ENCODE measurements around the gene SLC66A1.

SLC66A1 gene

DNA sequence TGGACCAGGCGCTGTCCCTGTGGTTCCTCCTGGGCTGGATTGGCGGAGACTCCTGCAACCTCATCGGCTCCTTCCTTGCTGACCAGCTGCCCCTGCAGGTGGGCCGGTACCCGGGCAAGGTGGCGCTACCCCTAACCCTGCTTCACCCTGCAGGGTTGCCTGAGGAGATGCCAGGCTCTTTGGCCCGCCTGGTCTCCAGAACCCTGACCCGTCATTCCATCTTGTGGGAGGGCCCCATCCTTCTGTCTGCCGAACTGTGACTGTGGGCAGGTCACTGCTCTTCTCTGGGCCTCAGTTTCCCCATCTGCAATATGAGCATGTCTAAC is 12.5 kb downstream of the SLC66A1 start:
- Histone ChIP-seq H3K27ac (replicated peaks) (no peak overlapping the region), H3K4me3 (replicated peaks; ENCODE audit: insufficient read depth, low read length) (no peak overlapping the region), H3K27me3 (ENCODE audit: insufficient read depth, poor library complexity, severe bottlenecking) (no peaks in the 10 kb centered on the region)
- TF ChIP-seq GABPA (IDR thresholded peaks at IDR 0.05; ENCODE audit: low read depth) (no peak), POLR2AphosphoS5 (IDR thresholded peaks at IDR 0.05; ENCODE audit: low read depth) (no peak), SPI1 (IDR thresholded peaks at IDR 0.05; ENCODE audit: borderline replicate concordance, low read depth) (no peak)
- TF ChIP-seq, protein P1, sequence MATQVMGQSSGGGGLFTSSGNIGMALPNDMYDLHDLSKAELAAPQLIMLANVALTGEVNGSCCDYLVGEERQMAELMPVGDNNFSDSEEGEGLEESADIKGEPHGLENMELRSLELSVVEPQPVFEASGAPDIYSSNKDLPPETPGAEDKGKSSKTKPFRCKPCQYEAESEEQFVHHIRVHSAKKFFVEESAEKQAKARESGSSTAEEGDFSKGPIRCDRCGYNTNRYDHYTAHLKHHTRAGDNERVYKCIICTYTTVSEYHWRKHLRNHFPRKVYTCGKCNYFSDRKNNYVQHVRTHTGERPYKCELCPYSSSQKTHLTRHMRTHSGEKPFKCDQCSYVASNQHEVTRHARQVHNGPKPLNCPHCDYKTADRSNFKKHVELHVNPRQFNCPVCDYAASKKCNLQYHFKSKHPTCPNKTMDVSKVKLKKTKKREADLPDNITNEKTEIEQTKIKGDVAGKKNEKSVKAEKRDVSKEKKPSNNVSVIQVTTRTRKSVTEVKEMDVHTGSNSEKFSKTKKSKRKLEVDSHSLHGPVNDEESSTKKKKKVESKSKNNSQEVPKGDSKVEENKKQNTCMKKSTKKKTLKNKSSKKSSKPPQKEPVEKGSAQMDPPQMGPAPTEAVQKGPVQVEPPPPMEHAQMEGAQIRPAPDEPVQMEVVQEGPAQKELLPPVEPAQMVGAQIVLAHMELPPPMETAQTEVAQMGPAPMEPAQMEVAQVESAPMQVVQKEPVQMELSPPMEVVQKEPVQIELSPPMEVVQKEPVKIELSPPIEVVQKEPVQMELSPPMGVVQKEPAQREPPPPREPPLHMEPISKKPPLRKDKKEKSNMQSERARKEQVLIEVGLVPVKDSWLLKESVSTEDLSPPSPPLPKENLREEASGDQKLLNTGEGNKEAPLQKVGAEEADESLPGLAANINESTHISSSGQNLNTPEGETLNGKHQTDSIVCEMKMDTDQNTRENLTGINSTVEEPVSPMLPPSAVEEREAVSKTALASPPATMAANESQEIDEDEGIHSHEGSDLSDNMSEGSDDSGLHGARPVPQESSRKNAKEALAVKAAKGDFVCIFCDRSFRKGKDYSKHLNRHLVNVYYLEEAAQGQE (IDR thresholded peaks at IDR 0.05; ENCODE audit: insufficient replicate concordance, low read depth): no peak
- TF ChIP-seq, protein P2, sequence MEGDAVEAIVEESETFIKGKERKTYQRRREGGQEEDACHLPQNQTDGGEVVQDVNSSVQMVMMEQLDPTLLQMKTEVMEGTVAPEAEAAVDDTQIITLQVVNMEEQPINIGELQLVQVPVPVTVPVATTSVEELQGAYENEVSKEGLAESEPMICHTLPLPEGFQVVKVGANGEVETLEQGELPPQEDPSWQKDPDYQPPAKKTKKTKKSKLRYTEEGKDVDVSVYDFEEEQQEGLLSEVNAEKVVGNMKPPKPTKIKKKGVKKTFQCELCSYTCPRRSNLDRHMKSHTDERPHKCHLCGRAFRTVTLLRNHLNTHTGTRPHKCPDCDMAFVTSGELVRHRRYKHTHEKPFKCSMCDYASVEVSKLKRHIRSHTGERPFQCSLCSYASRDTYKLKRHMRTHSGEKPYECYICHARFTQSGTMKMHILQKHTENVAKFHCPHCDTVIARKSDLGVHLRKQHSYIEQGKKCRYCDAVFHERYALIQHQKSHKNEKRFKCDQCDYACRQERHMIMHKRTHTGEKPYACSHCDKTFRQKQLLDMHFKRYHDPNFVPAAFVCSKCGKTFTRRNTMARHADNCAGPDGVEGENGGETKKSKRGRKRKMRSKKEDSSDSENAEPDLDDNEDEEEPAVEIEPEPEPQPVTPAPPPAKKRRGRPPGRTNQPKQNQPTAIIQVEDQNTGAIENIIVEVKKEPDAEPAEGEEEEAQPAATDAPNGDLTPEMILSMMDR (IDR thresholded peaks at IDR 0.05; ENCODE audit: insufficient read depth, low read length): no peak
- no peak for DNase-seq (ENCODE audit: low read depth in 1 of 2, low spot score in 1 of 2)

DNA sequence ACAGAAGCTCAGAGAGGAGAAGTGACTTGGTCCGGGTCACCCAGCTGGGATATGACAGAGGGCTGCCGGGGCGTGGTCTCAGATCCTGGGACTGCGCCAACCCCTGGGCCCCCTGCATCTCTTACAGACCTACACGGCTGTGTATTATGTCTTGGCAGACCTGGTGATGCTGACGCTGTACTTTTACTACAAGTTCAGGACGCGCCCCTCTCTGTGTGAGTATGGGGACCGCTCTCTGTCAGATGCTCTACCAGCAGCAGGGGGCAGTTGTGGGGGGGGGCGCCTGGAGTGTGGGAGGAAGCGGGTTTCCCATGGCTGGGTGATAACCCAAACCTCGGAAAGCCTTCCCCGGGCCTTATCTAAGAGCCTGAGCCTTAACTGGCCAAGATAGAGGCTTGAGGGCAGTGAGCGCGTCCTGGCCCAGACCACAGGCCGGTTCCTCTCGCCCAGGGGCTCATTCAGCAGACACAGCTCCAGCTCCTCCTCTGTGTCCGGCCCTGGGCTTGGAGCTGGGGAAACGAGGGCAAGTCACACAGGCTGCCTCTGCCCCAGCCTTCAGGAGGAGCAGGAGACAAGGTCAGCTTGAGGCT is 13.3 kb downstream of the SLC66A1 start:
- no peaks in the 10 kb centered on the region for H3K27me3 ChIP-seq (ENCODE audit: insufficient read depth, poor library complexity, severe bottlenecking)
- no peak overlapping the region for H3K27ac ChIP-seq (replicated peaks)
- H3K4me3 ChIP-seq (replicated peaks; ENCODE audit: insufficient read depth, low read length): no peak overlapping the region
- DNase-seq (ENCODE audit: low read depth in 1 of 2, low spot score in 1 of 2): no peak
- TF ChIP-seq, protein P2 (IDR thresholded peaks at IDR 0.05; ENCODE audit: insufficient read depth, low read length): no peak
- no peak for TF ChIP-seq POLR2AphosphoS5 (IDR thresholded peaks at IDR 0.05; ENCODE audit: low read depth)
- no peak for TF ChIP-seq GABPA (IDR thresholded peaks at IDR 0.05; ENCODE audit: low read depth)
- TF ChIP-seq, protein P1 (IDR thresholded peaks at IDR 0.05; ENCODE audit: insufficient replicate concordance, low read depth): no peak
- TF ChIP-seq SPI1 (IDR thresholded peaks at IDR 0.05; ENCODE audit: borderline replicate concordance, low read depth): no peak

DNA sequence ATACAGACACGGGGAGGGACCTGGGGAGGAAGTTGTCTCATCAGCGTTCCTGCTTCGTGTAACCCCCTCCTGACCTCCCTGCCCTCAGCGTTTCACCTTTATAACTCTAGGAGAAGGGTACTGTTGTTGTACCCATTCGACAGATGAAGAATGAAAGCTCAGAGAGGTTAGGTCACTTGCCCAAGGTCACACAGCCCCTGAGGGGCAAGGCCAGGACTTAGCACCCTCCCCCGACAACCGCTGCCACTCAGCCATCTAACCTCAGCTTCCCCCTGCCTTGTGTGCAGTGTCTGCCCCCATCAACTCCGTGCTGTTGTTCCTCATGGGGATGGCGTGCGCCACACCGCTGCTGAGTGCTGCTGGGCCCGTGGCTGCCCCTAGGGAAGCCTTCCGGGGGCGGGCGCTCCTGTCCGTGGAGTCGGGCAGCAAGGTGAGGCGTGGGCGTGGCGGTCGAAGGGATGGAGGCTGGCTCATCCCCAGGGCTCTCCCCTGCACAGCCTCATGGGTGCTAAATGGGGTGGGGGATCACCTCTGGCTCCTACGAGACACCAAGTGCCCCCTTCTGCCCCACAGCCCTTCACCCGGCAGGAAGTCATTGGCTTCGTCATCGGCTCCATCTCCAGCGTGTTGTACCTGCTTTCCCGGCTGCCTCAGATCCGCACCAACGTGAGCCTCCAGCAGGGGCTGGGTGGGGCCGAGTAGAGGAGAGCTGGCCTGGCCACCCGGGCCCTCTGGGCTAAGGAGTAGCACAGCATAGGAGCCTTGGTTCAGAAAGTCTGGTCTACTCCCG is 14.0 kb downstream of the SLC66A1 start:
- TF ChIP-seq, protein P2 (IDR thresholded peaks at IDR 0.05; ENCODE audit: insufficient read depth, low read length): no peak
- peak; percentile 56 for TF ChIP-seq POLR2AphosphoS5 (IDR thresholded peaks at IDR 0.05; ENCODE audit: low read depth)
- TF ChIP-seq, protein P1 (IDR thresholded peaks at IDR 0.05; ENCODE audit: insufficient replicate concordance, low read depth): no peak
- no peak for TF ChIP-seq SPI1 (IDR thresholded peaks at IDR 0.05; ENCODE audit: borderline replicate concordance, low read depth)
- no peak for TF ChIP-seq GABPA (IDR thresholded peaks at IDR 0.05; ENCODE audit: low read depth)
- no peak overlapping the region for H3K27ac ChIP-seq (replicated peaks)
- no peak overlapping the region for H3K4me3 ChIP-seq (replicated peaks; ENCODE audit: insufficient read depth, low read length)
- no peaks in the 10 kb centered on the region for H3K27me3 ChIP-seq (ENCODE audit: insufficient read depth, poor library complexity, severe bottlenecking)
- DNase-seq (ENCODE audit: low read depth in 1 of 2, low spot score in 1 of 2): peak; percentile 69 to 80

Measured in HL-60 (cell line).